Uterus (tissue), 4 donors: ENCODE data around the gene NATD1. TPM values are rescaled to one million over a fixed set of nuclear protein-coding genes. Genes with fewer than 3 reads are reported as not detected.

Experiments used
- DNase-seq, 2 donors: peaks; one replicate each; pipeline ENCODE4 v3.0.0-alpha.2; 2019 to 2020
- H3K27ac ChIP-seq, 2 donors: fragments of 200-600 bp; sonication (generic); 1 replicate in 1 of 2; 2 replicates in 1 of 2; pipeline ENCODE4 v1.5.1; 2016 to 2018
- H3K27me3 ChIP-seq, 2 donors: fragments of 200-600 bp; sonication (generic); one replicate each; pipeline ENCODE4 v1.5.1; 2018 to 2019; ENCODE audit warnings: control low read depth in 1 of 2
- H3K36me3 ChIP-seq, 2 donors: fragments of 200-600 bp; sonication (generic); one replicate each; pipeline ENCODE4 v1.5.1; 2019; ENCODE audit warnings: control low read depth in 1 of 2
- H3K4me1 ChIP-seq, 2 donors: fragments of 200-600 bp; sonication (generic); one replicate each; pipeline ENCODE4 v1.5.1; 2018 to 2019; ENCODE audit warnings: control low read depth in 1 of 2
- H3K4me3 ChIP-seq, 2 donors: fragments of 200-600 bp; sonication (generic); 1 replicate in 1 of 2; 2 replicates in 1 of 2; pipeline ENCODE4 v1.5.1; 2018 to 2019; ENCODE audit warnings: mild to moderate bottlenecking in 1 of 2
- H3K9me3 ChIP-seq, 2 donors: fragments of 200-600 bp; sonication (generic); one replicate each; pipeline ENCODE4 v1.5.1; 2019; ENCODE audit warnings: control low read depth in 1 of 2
- POLR2A ChIP-seq, 2 donors: fragments of 450-650 bp; IDR thresholded peaks; one replicate each; pipeline ENCODE4 v1.6.1; 2016; ENCODE audit warnings: antibody characterized with exemption in 2 of 2, mild to moderate bottlenecking in 1 of 2, moderate library complexity in 1 of 2
- intact Hi-C: fragments of 100-400 bp; cut with DNase I; formaldehyde crosslinking; loops from one replicate; pipeline ENCODE4 v1.15.1; 2023; ENCODE audit warnings: low total_unique reads
- total RNA-seq, 4 donors: library from RNA; depleted of rRNA in 3 of 4; stranded (reverse); fragments of >200 nt in 3 of 4; gene quantifications; one replicate each; pipeline versions ENCODE4 v1.1.0 to v1.2.4, GENCODE V29; 2014 to 2023
- TF ChIP-seq, protein P1 (sequence below), 4 experiments: fragments of 200-600 bp in 2 of 4; fragments of 450-650 bp in 2 of 4; sonication (generic) in 2 of 4; IDR thresholded peaks; one replicate each; pipeline ENCODE4 v1.5.1; 2016 to 2019; ENCODE audit warnings: antibody characterized with exemption in 4 of 4, mild to moderate bottlenecking in 2 of 4, moderate library complexity in 1 of 4
- donor health status: DM: yes; HTN: yes; CAD: no.

Gene NATD1
- total RNA-seq, 4 donors from 2014 or later: 2.1 to 4.9 (median 3.8) TPM

DNA sequence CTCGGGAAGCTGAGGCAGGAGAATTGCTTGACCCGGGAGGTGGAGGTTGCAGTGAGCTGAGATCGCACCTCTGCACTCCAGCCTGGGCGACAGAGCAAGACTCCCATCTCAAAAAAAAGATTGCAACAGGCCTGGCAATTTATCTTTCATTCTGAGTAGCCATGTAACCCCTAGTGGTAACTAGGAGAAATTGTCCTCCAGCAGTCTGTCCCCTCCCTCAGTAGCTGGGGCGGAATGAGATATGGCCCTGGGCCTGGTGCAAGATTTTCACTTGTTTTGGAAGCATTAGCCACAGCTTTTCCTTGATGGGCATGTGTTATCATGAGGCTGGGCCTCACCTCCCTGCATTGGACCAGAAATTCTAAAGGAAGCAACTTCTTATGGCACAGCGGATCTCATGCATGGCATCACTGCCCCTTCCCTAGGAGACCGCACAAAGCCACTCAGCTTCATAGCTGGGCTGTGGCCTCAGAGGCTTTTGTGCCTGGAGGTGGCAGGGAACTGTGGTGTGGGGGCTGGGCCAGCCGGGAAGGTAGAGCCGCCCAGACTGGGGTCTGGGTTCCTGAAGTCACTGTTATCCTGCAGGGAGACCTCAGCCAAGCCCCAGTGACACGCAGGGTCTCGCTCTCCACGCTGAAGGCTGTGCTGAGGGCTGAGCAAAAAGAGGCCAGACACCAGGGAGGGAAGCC, 13.4 kb downstream of the NATD1 start:
- Histone ChIP-seq H3K9me3 (no peaks in the 10 kb centered on the region), H3K4me3 (no peak overlapping the region), H3K4me1 (no peaks in the 10 kb centered on the region), H3K27me3 (no peaks in the 10 kb centered on the region), H3K27ac (no peak overlapping the region), H3K36me3 (no peaks in the 10 kb centered on the region)
- DNase-seq: peak in 1 of 2 donors; percentile 15
- TF ChIP-seq POLR2A (IDR thresholded peaks at IDR 0.05): no peak
- TF ChIP-seq, protein P1, sequence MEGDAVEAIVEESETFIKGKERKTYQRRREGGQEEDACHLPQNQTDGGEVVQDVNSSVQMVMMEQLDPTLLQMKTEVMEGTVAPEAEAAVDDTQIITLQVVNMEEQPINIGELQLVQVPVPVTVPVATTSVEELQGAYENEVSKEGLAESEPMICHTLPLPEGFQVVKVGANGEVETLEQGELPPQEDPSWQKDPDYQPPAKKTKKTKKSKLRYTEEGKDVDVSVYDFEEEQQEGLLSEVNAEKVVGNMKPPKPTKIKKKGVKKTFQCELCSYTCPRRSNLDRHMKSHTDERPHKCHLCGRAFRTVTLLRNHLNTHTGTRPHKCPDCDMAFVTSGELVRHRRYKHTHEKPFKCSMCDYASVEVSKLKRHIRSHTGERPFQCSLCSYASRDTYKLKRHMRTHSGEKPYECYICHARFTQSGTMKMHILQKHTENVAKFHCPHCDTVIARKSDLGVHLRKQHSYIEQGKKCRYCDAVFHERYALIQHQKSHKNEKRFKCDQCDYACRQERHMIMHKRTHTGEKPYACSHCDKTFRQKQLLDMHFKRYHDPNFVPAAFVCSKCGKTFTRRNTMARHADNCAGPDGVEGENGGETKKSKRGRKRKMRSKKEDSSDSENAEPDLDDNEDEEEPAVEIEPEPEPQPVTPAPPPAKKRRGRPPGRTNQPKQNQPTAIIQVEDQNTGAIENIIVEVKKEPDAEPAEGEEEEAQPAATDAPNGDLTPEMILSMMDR (IDR thresholded peaks at IDR 0.05): peak in 2 of 4 experiments; percentile 32 to 37
- intact Hi-C loops: no loop called here

DNA sequence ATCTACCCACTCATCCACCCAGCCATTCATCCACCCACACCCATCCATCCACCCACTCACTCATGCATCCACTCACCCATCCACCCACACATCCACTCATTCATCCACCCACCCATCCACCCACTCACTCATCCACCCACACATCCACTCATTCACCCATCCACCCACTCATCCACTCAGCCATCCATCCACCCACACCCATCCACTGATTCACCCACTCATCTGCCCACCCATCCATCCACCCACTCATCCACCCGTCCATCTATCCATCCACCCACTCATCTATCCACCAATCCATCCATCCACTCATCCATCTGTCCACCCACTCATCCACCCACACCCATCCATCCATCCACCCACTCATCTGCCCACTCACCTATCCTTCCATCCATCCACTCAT, 17.3 kb downstream of the NATD1 start:
- H3K27me3 ChIP-seq: no peaks in the 10 kb centered on the region
- no peaks in the 10 kb centered on the region for H3K9me3 ChIP-seq
- no peak overlapping the region for H3K4me3 ChIP-seq
- TF ChIP-seq POLR2A (IDR thresholded peaks at IDR 0.05): no peak
- TF ChIP-seq, protein P1 (IDR thresholded peaks at IDR 0.05): no peak
- DNase-seq: no peak
- no peak overlapping the region for H3K27ac ChIP-seq
- intact Hi-C loops: no loop called here
- no peaks in the 10 kb centered on the region for H3K4me1 ChIP-seq
- no peaks in the 10 kb centered on the region for H3K36me3 ChIP-seq

DNA sequence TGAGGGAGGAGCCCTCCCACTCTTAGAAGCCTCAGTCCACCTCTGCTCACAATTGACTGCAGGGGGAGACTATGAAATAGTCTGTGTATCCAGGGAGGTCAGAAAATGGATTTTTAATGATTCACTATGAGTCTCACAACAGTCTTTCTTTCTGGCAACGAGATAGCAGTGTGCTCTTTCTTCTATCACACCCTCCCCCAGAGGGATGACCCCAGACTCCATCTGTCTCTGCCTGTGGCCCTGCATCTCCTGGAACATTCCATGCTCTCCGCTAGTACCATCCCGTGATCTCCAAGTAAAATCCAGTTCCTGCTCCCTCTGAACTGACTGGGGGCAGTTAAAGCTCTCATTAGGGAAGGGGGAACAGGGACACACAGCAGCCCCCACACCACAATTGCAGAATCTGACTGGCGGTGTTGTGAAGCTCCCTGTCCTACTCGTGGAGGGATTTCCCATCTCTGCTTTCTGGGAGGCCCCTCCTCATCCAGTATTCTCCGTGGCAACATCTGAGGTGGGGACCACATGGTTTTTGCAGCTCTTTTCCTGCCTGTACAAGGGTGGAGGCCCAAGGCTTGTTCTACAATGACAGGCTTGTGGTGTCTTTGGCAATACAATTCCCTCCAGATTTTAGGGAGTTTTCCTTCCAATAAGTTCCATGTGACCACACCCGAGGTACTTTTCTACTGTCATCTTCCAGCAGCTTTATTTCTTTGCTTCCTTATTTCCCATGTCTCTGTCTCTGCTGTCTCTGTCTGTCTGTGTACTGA, 19.4 kb downstream of the NATD1 start:
- no peak for DNase-seq
- H3K4me1 ChIP-seq: no peaks in the 10 kb centered on the region
- H3K36me3 ChIP-seq: no peaks in the 10 kb centered on the region
- intact Hi-C loops: no loop called here
- no peak for TF ChIP-seq POLR2A (IDR thresholded peaks at IDR 0.05)
- TF ChIP-seq, protein P1 (IDR thresholded peaks at IDR 0.05): no peak
- H3K9me3 ChIP-seq: no peaks in the 10 kb centered on the region
- H3K4me3 ChIP-seq: no peak overlapping the region
- H3K27me3 ChIP-seq: no peaks in the 10 kb centered on the region
- no peak overlapping the region for H3K27ac ChIP-seq

DNA sequence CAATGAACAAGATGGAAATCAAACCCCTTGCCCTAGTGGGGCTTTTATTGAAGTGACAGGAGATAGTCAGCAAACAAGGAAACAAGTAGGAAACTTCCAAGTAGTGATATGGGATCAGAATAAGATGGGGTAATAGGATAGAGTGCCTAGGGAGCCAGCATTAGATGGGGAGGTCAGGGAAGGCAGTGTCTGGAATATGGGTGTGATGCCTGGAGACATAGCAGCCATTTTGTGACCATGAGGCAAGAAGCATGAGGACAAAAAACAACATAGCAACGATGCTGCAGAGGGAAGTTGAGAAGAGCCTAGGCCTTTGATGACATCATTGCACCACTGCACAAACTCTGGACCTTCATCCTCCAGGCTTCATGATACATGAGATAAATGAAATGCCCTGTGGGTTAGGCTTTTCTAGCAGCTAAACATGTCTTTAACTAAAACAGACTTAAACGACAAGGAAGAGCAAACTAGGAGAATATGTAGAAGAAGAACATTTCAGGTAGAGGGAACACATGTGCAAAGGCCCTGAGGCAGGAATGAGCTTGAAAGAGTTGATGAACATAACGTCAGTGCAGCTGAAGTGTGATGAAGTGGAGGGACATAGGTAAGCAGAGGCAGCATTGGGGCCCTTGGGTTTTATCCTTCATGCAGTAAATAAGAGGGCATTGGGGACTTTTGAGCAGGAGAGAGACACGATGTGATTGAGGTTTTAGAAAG, 21.0 kb downstream of the NATD1 start:
- no peak overlapping the region for H3K27ac ChIP-seq

DNA sequence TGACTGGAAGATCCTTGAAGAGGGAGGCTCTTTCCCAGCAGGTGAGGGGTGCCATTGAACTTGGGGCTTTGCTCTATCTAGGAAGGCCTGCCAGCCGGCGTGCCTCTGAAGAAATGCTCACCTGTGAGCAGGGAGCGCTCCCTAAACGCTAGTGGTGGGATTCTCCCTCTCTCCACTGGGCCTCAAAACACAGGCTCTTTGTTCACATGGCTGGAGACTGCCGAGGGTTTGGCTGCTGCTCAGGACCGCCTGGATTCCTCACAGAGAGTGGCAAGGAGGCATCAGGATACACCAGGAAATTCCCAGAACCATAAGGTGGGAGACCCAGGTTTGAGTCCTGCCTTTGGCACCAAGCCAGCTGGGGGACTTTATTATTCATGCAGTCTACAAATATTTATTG, 21.7 kb downstream of the NATD1 start:
- Histone ChIP-seq H3K27me3 (no peaks in the 10 kb centered on the region), H3K36me3 (no peaks in the 10 kb centered on the region), H3K27ac (no peak overlapping the region), H3K4me3 (no peak overlapping the region), H3K9me3 (no peaks in the 10 kb centered on the region), H3K4me1 (no peaks in the 10 kb centered on the region)
- DNase-seq: peak in 1 of 2 donors; percentile 14
- TF ChIP-seq, protein P1 (IDR thresholded peaks at IDR 0.05): no peak
- TF ChIP-seq POLR2A (IDR thresholded peaks at IDR 0.05): no peak
- intact Hi-C loops: no loop called here

More for the DNA sequence above, 21.0 kb downstream of the NATD1 start:
- no peaks in the 10 kb centered on the region for H3K4me1 ChIP-seq
- no peaks in the 10 kb centered on the region for H3K9me3 ChIP-seq
- no peak for TF ChIP-seq POLR2A (IDR thresholded peaks at IDR 0.05)
- intact Hi-C loops: no loop called here
- DNase-seq: no peak
- H3K27me3 ChIP-seq: no peaks in the 10 kb centered on the region
- H3K36me3 ChIP-seq: no peaks in the 10 kb centered on the region
- no peak overlapping the region for H3K4me3 ChIP-seq
